Measurements from ENCODE around the gene PPFIBP1. TPM values are rescaled to one million over a fixed set of nuclear protein-coding genes. Genes with fewer than 3 reads are reported as not detected.
A peak's percentile ranks its signal among the peaks of the same experiment; 100 is the strongest.

The PPFIBP1 gene
- total and polyA plus RNA-seq, 9 of the 15 experiments (the other 6 are each of a cell fraction or from before 2014, with no cell fraction given) = 0.46 to 3.5 (median 1.8) TPM

- Histone ChIP-seq H4K20me1 (replicated peaks; ENCODE audit: control insufficient read depth, insufficient read depth, low read length) (no peaks in the 10 kb centered on the region), H3K4me1 (replicated peaks in 1 of 2; ENCODE audit: control insufficient read depth in 2 of 2, insufficient read depth in 2 of 2, low read length in 2 of 2) (no peaks in the 10 kb centered on the region), H3K36me3 (ENCODE audit: control insufficient read depth, insufficient read depth, low read length) (no peaks in the 10 kb centered on the region), H3K79me2 (ENCODE audit: control insufficient read depth, insufficient read depth, low read length) (no peaks in the 10 kb centered on the region), H2AFZ (ENCODE audit: low read depth, low read length) (no peak overlapping the region), H3K27ac (ENCODE audit: extremely low read depth, low read depth, low read length) (no peak overlapping the region), H3K4me2 (ENCODE audit: insufficient read depth, low read length) (no peak overlapping the region), H3K4me3 (no peak overlapping the region), H3K9me1 (ENCODE audit: control insufficient read depth, insufficient read depth, low read length) (no peaks in the 10 kb centered on the region), H3K9me3 (replicated peaks; ENCODE audit: control insufficient read depth, insufficient read depth, low read depth, low read length) (no peaks in the 10 kb centered on the region), H3K27me3 (ENCODE audit: control insufficient read depth in 2 of 2, insufficient read depth in 2 of 2, low read length in 2 of 2) (peaks cover 0 to 2% of the 10 kb centered on the region in 2 experiments; a peak in 1 of 5 replicates), H3K9ac (ENCODE audit: insufficient read depth in 1 of 2, low read depth in 2 of 2, low read length in 2 of 2) (no peak overlapping the region)
- in situ Hi-C loops (cut with MboI) (no loop called here), intact Hi-C loops (cut with micrococcal nuclease) (no loop called here)
- FAIRE-seq (no peak), DNase-seq (ENCODE audit: extremely low read depth in 1 of 4, low spot score in 3 of 4) (no peak), ATAC-seq (no peak)
- ChIA-PET CTCF (ENCODE audit: low intra/inter-chr PET ratio) (no interaction called here), POLR2A (no interaction called here)
- 0% methylated on average over 5 of the region's 5 CpGs for WGBS (ENCODE audit: insufficient coverage, low coverage, missing lambda C conversion rate)
- TF ChIP-seq SRSF7 (optimal IDR thresholded peaks at IDR 0.05; ENCODE audit: low read depth, low read length) (no peak), CEBPB (tag; IDR thresholded peaks at IDR 0.05) (peak; percentile 31; the same call in 1 of the 2 replicates), ATF1 (CRISPR knock-in tag; IDR thresholded peaks at IDR 0.05) (no peak), ATF1 (tag; IDR thresholded peaks at IDR 0.05) (no peak), CEBPG (CRISPR knock-in tag; IDR thresholded peaks at IDR 0.05) (no peak), CEBPG (tag; conservative IDR thresholded peaks at IDR 0.05 in 1 of 2, IDR thresholded peaks at IDR 0.05 in 1 of 2) (0 out of 4 replicates have a peak, but pooled peaks of 1 of the 2 experiments have one; percentile 12)
- BruUV-seq (replicated peaks) = no TSS peak
These were observed 25.2 kb upstream of the PPFIBP1 start for GRCh38 chr12:27498761-27499160.

GRCh38 chr12:27499377-27499776 is 24.6 kb upstream of the PPFIBP1 start:
- Histone ChIP-seq H3K9ac (ENCODE audit: insufficient read depth in 1 of 2, low read depth in 2 of 2, low read length in 2 of 2) (no peak overlapping the region), H4K20me1 (replicated peaks; ENCODE audit: control insufficient read depth, insufficient read depth, low read length) (no peaks in the 10 kb centered on the region), H3K9me1 (ENCODE audit: control insufficient read depth, insufficient read depth, low read length) (no peaks in the 10 kb centered on the region), H2AFZ (ENCODE audit: low read depth, low read length) (no peak overlapping the region), H3K9me3 (replicated peaks; ENCODE audit: control insufficient read depth, insufficient read depth, low read depth, low read length) (no peaks in the 10 kb centered on the region), H3K4me3 (no peak overlapping the region), H3K4me2 (ENCODE audit: insufficient read depth, low read length) (no peak overlapping the region), H3K27me3 (ENCODE audit: control insufficient read depth in 2 of 2, insufficient read depth in 2 of 2, low read length in 2 of 2) (peaks cover 0 to 2% of the 10 kb centered on the region in 2 experiments; a peak in 1 of 5 replicates), H3K4me1 (replicated peaks in 1 of 2; ENCODE audit: control insufficient read depth in 2 of 2, insufficient read depth in 2 of 2, low read length in 2 of 2) (no peaks in the 10 kb centered on the region), H3K27ac (ENCODE audit: extremely low read depth, low read depth, low read length) (no peak overlapping the region), H3K36me3 (ENCODE audit: control insufficient read depth, insufficient read depth, low read length) (no peaks in the 10 kb centered on the region), H3K79me2 (ENCODE audit: control insufficient read depth, insufficient read depth, low read length) (no peaks in the 10 kb centered on the region)
- DNase-seq (ENCODE audit: extremely low read depth in 1 of 4, low spot score in 3 of 4) (no peak), ATAC-seq (no peak), FAIRE-seq (no peak)
- CTCF ChIA-PET (ENCODE audit: low intra/inter-chr PET ratio) = no interaction called here
- in situ Hi-C loops (cut with MboI) (no loop called here), intact Hi-C loops (cut with micrococcal nuclease) (no loop called here)
- POLR2A ChIA-PET = no interaction called here
- WGBS (ENCODE audit: insufficient coverage, low coverage, missing lambda C conversion rate) = 2% methylated on average over 3 of the region's 3 CpGs
- no TSS peak for BruUV-seq (replicated peaks)
- no peak for TF ChIP-seq MXD1 (CRISPR knock-in tag; IDR thresholded peaks at IDR 0.05; ENCODE audit: borderline replicate concordance, poor library complexity, severe bottlenecking)
- TF ChIP-seq STAT5B (CRISPR knock-in tag; IDR thresholded peaks at IDR 0.05) = no peak
- TF ChIP-seq NR2C1 (IDR thresholded peaks at IDR 0.05) = no peak
- no peak for TF ChIP-seq NR2C1 (tag; IDR thresholded peaks at IDR 0.05)
- no peak for TF ChIP-seq C11orf30 (IDR thresholded peaks at IDR 0.05; ENCODE audit: low read depth)
- TF ChIP-seq TCF3 (CRISPR knock-in tag; IDR thresholded peaks at IDR 0.05) = no peak
- no peak for TF ChIP-seq BCL6 (CRISPR knock-in tag; IDR thresholded peaks at IDR 0.05)
- no peak for TF ChIP-seq CHD1 (IDR thresholded peaks at IDR 0.05; ENCODE audit: low read length)
- no peak for TF ChIP-seq E2F5 (CRISPR knock-in tag; IDR thresholded peaks at IDR 0.05)
- no peak for TF ChIP-seq ZFP36 (IDR thresholded peaks at IDR 0.05; ENCODE audit: low read depth, low read length, partially characterized antibody)
- no peak for TF ChIP-seq CEBPG (CRISPR knock-in tag; IDR thresholded peaks at IDR 0.05)
- no peak for TF ChIP-seq CEBPG (tag; conservative IDR thresholded peaks at IDR 0.05 in 1 of 2, IDR thresholded peaks at IDR 0.05 in 1 of 2)

All from K562 (cell line).